Stimulated activated CD8-positive, alpha-beta memory T cell treated with anti-CD3 and anti-CD28 coated beads, Interleukin-4, amount 100 ng/mL, for 48 hours (primary cell): ENCODE data around the gene COA8.

Experiments used
- DNase-seq: peaks from one replicate; pipeline ENCODE4 v3.0.0-alpha.2; 2020

Gene COA8

DNA sequence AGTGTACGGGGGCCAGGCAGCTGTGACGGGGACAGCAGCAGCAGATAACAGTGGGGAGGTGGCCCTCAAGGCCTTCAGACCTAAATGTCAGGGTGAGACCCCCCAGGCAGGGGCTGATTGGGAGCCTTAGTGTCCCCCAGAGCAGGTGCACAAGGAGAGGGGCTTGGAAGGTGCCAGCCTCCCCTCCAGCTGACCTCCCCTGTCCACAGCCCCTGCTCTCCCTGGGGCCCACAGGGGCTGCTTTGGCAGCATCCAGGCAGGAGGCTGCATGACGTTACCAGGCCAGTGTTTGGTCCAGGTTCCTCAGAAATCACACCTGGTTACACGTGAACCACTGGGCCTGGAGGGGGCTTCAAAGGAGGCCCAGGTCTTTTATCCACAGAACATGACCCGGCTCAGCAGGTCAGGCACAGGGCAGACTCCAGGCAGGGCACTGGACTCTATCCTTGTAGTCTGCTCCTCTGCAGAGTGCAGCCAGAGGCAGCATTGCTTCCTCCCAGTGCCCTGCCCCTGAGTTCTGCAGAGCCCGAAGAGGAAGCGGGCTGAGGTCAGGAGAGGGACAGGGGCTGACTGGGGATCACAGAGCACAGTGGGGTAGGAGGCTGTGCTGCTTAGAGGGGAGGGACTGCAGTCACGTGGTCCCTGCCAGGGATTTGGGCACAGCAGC is 36.4 kb upstream of the COA8 start:
- no peak for DNase-seq

DNA sequence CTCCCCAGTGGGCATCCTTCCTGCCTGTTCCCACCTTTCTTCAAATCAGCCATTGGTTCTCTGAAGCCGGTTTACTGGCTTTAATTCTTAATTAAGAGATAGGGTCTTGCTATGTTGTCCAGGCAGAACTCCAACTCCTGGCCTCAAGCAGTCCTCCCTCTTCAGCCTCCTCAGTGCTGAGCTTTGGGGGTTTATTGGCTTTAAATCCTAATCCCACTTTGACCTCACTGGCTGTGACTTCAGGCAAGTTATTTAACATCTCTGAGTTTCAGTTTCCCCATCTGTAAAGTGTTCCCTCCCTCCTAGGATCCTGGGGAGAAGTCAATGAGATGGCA is 35.9 kb upstream of the COA8 start:
- DNase-seq, result no peak

GRCh38 chr14:103527408-103528145 is 35.2 kb upstream of the COA8 start:
- DNase-seq, result peak; percentile 51

DNA sequence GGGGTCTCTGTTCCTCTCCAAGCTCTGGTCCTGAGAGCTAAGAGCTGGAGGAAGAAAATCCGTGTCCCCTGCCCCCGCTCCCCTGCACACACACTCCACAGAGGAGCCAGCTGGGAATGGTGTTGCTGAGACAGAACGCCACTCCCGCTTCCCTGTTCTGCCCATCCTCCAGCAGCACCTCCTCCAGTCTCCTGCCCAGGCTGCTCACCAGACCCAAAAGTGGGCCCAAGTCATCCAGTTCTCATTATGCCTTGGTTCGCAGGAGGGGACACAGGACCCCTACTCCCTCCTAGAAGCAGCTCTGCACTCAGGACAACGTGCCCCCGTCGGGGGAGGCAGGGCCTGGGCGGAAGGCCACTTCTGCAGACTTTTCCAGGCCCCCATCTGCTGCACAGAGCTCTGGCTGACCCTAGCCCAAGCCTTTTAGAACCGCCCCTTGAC is 34.6 kb upstream of the COA8 start:
- no peak for DNase-seq

GRCh38 chr14:103528587-103529382 is 34.0 kb upstream of the COA8 start, which contains the start of gene TRMT61A:
Gene TRMT61A (plus strand): TSS chr14:103529196. CDS start chr14:103529979, 783 bp downstream.
- peak; percentile 84 for DNase-seq

GRCh38 chr14:103529383-103530365 is 33.1 kb upstream of the COA8 start:
- no peak for DNase-seq

GRCh38 chr14:103530390-103530789 is 32.4 kb upstream of the COA8 start:
- DNase-seq, result peak; percentile 58

GRCh38 chr14:103530831-103531230 is 31.9 kb upstream of the COA8 start:
- no peak for DNase-seq

DNA sequence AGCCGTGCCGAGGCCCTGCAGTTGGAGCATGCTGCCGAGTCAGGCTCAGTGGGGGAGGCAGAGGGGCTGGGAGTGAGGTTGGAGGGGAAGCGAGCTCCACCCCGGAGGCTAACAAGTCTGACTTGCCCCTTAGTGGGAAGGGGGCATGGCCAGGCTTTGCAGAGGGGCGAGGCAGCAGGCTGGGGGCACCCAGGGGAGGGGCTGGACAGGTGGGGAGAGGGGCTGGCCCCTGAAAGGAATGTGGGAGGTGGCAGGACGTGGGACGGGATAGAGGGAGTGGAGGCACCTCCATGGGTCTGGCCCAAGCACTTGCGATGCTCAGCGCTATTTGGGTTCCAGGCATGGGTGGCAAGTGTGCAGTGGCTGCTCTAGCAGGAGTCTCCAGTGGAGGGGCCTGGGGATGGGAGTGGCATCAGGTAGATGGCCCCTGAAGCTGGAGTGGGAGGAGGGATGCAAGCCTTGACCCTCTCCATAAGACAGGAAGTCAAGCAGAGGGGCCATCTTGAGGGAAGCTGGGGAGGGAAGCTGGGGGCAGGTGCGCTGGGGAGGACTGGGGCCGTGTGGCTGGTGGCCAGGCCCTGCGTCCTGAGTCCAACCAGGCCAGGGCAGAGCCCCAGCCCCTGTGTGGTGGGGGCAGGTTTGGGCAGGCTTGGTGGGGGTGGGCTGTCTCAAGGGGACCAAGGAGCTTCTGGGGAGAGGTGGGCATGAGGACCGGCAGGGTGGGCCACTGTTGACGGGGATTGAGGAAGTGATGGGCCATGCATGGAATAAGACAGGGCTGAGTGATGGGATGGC is 31.1 kb upstream of the COA8 start:
- DNase-seq, result no peak

GRCh38 chr14:103532216-103533136 is 30.3 kb upstream of the COA8 start:
- no peak for DNase-seq

GRCh38 chr14:103533137-103533998 is 29.4 kb upstream of the COA8 start:
- DNase-seq, result no peak

GRCh38 chr14:103533999-103534575 is 28.7 kb upstream of the COA8 start:
- DNase-seq, result no peak

GRCh38 chr14:103534576-103535061 is 28.1 kb upstream of the COA8 start:
- DNase-seq, result no peak

DNA sequence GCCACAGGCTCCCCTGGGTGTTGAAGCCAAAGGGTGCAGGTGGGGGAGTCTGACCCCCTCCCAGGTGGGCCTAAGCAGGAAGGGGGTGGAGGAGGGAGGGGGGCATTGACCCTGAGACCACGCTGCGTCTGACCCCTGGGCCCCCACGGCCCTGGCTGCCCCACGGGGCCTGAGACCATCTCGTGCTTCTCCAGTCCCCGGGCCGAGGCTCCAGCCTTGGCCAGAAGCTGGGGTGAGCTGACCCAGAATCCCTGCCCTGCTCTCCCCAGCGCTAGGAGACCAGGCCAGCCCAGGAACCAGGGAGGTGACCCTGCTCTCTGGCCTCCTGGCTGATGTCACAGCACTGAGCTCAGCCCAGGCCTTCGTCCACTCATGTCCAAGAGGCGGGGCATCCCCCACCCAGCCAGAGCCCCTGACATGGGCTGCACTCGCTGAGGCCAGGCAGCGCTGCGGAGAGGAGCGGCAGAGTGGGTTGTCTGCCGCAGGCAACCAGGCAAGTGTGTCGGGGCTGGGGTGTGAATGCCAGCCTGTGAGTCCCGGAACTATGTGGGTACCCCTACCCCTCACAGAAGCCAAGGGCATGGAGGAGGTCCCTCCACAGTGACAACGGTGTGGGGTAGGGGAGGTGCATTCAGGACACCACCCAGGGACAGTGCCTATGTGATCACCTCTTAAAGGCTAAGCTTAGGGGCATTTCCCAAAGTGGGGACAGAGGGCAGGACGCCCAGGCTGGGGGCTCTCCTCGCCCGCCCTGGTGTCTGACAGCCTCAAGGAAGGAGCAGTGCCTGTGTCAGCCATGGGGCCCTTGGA is 27.5 kb upstream of the COA8 start:
- DNase-seq, result no peak

- DNase-seq, result no peak
Observed at GRCh38 chr14:103535891-103536565, 26.7 kb upstream of the COA8 start.

DNA sequence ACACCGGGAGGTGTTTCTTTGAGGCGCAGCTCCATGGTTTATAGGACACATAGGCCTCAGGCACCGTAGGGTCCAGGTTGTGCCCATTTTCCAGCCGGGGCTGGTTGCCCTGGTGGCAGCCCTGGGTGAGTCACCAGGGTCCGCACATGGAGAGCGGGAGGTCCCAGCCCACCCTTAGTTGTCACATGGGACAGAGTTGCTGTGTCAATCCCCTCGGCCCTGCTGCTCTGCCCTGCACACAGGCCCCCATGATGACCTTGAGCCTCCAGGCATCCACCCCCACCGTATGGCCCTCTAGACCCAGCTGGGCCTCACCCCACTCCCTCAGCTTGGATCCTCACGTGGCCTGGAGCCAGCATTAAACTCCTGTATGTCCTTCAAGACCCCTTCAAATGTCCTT is 26.1 kb upstream of the COA8 start:
- no peak for DNase-seq
